Skeletal muscle tissue (tissue), 5 donors: ENCODE results near the gene GRK7. TPM values are rescaled to one million over a fixed set of nuclear protein-coding genes. Genes with fewer than 3 reads are reported as not detected.

Experiments used
- H3K27ac ChIP-seq: one replicate; pipeline ENCODE4 v1.7.0; 2013; ENCODE audit warnings: mild to moderate bottlenecking, low read depth, low read length, inconsistent platforms
- H3K27me3 ChIP-seq, 3 donors: one replicate each; pipeline ENCODE4 v1.7.0; 2013; ENCODE audit warnings: low read length in 3 of 3; ENCODE audit not compliant: control insufficient read depth in 3 of 3, insufficient read depth in 3 of 3
- H3K36me3 ChIP-seq, 3 donors: one replicate each; pipeline ENCODE4 v1.7.0; 2013; ENCODE audit warnings: low read length in 3 of 3; ENCODE audit not compliant: control insufficient read depth in 3 of 3, insufficient read depth in 3 of 3
- H3K4me1 ChIP-seq, 3 donors: one replicate each; pipeline ENCODE4 v1.7.0; 2013; ENCODE audit warnings: low read length in 3 of 3, mild to moderate bottlenecking in 3 of 3; ENCODE audit not compliant: control insufficient read depth in 3 of 3, insufficient read depth in 3 of 3
- H3K4me3 ChIP-seq, 3 donors: one replicate each; pipeline ENCODE4 v1.7.0; 2013; ENCODE audit warnings: low read length in 3 of 3
- H3K9ac ChIP-seq, 3 donors: one replicate each; pipeline ENCODE4 v1.7.0; 2013; ENCODE audit warnings: low read length in 3 of 3, mild to moderate bottlenecking in 3 of 3, moderate library complexity in 2 of 3, low read depth in 1 of 3
- H3K9me3 ChIP-seq, 3 donors: one replicate each; pipeline ENCODE4 v1.7.0; 2013; ENCODE audit warnings: low read length in 3 of 3; ENCODE audit not compliant: control insufficient read depth in 3 of 3
- small RNA-seq: library from RNA; depleted of rRNA; stranded (forward); fragments of <200 nt; gene quantifications from one replicate; pipeline ENCODE3, GENCODE V24; 2014
- total RNA-seq: library from RNA; depleted of rRNA; stranded (reverse); fragments of >200 nt; gene quantifications from one replicate; pipeline ENCODE4 v1.2.3, GENCODE V29; 2014
- donor health status: Osteomylitis.

GRK7 gene
- total RNA-seq, 1 donor from 2014 or later: not detected

DNA sequence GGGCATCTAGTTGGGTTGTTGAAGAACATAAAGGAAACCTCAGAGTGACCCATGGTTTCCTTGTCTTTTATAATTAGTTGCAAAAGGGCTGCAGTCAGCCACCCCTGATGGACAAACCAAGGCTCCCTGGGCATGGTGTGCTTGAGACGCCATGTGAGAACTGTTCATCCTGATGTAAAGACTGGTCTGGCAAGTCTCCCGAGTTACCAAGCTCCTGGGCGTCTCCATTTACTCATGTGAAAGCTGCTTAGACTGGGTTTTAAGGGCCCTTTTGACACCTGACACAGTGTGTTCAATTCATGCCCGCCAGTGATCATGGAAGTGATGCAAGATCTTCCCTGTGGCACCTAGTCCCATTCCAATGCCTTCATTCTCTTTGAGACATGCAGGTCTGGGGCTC, 49.4 kb downstream of the GRK7 start:
- no peak overlapping the region for H3K27ac ChIP-seq
- H3K9ac ChIP-seq: no peak overlapping the region
- no peaks in the 10 kb centered on the region for H3K36me3 ChIP-seq
- peaks cover 0 to 5% (median 0%) of the 10 kb centered on the region in 3 donors for H3K9me3 ChIP-seq
- H3K4me1 ChIP-seq: no peaks in the 10 kb centered on the region
- no peak overlapping the region for H3K4me3 ChIP-seq
- H3K27me3 ChIP-seq: peaks cover 0 to 6% (median 0%) of the 10 kb centered on the region in 3 donors

Small RNA genes within 50 kb of the gene (small RNA-seq; reads per million reads assigned to genes)
- gene AC112771.1: not detected

Other genes with a start within 250 kb of the GRK7 start
- 26.1 TPM for gene RNF7, start 25.1 kb upstream of the GRK7 start, total RNA-seq
- gene ATP1B3, start 113.2 kb downstream of the GRK7 start, total RNA-seq: 30.8 TPM